Keratinocyte (primary cell): Measurements from ENCODE around the gene ICE2.

Experiments used
- EZH2 ChIP-seq: IDR thresholded peaks from one replicate; pipeline ENCODE4 v1.6.1; 2012; ENCODE audit warnings: inconsistent platforms, mild to moderate bottlenecking, low read length, moderate library complexity
- TF ChIP-seq, protein P1 (sequence below), 3 experiments: IDR thresholded peaks in 1 of 3; conservative IDR thresholded peaks in 1 of 3; optimal IDR thresholded peaks in 1 of 3; 2 replicates in 2 of 3; 3 replicates in 1 of 3; pipeline versions ENCODE3 to v1.5.1; 2011; ENCODE audit warnings: low read length in 3 of 3, mild to moderate bottlenecking in 3 of 3, moderate library complexity in 2 of 3, control low read depth in 1 of 3, inconsistent platforms in 1 of 3; ENCODE audit not compliant: insufficient read depth in 2 of 3; ENCODE audit errors: extremely low read depth in 1 of 3

DNA sequence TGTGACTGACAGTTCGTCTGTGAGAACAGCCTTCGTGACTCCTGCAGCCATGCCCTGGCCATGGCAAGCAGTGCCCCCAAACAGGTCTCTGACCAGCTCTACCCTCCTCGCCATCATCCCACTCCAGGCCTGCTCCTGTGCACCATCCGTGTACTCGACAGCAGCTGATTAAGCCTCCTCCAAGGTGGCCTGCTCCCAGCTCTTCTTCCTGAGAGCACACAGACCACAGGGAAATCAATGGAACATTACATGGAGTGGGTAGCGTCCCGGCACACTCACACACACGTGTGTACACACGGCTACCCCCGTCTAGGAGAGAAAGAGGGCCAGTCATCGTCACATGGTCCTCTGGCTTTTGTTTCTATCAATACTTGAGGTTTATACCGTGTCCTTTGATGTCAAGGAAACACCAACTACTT, 102.3 kb downstream of the ICE2 start:
- TF ChIP-seq, protein P1, sequence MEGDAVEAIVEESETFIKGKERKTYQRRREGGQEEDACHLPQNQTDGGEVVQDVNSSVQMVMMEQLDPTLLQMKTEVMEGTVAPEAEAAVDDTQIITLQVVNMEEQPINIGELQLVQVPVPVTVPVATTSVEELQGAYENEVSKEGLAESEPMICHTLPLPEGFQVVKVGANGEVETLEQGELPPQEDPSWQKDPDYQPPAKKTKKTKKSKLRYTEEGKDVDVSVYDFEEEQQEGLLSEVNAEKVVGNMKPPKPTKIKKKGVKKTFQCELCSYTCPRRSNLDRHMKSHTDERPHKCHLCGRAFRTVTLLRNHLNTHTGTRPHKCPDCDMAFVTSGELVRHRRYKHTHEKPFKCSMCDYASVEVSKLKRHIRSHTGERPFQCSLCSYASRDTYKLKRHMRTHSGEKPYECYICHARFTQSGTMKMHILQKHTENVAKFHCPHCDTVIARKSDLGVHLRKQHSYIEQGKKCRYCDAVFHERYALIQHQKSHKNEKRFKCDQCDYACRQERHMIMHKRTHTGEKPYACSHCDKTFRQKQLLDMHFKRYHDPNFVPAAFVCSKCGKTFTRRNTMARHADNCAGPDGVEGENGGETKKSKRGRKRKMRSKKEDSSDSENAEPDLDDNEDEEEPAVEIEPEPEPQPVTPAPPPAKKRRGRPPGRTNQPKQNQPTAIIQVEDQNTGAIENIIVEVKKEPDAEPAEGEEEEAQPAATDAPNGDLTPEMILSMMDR (optimal IDR thresholded peaks at IDR 0.05 in 1 of 3, IDR thresholded peaks at IDR 0.05 in 1 of 3, conservative IDR thresholded peaks at IDR 0.05 in 1 of 3; ENCODE audit: extremely low read depth in 1 of 3, insufficient read depth in 2 of 3, low read length in 3 of 3) = no peak
- no peak for TF ChIP-seq EZH2
